Stimulated activated CD4-positive, alpha-beta T cell treated with anti-CD3 and anti-CD28 coated beads, Interleukin-12 subunit alpha, Interleukin-12 subunit beta, amount 100 ng/mL, for 24 hours (primary cell): ENCODE results near the gene KRT27.

Experiments
- DNase-seq, 2 experiments: peaks; one replicate each; pipeline ENCODE4 v3.0.0-alpha.2; 2020; ENCODE audit warnings: low read depth in 2 of 2

The KRT27 gene

DNA sequence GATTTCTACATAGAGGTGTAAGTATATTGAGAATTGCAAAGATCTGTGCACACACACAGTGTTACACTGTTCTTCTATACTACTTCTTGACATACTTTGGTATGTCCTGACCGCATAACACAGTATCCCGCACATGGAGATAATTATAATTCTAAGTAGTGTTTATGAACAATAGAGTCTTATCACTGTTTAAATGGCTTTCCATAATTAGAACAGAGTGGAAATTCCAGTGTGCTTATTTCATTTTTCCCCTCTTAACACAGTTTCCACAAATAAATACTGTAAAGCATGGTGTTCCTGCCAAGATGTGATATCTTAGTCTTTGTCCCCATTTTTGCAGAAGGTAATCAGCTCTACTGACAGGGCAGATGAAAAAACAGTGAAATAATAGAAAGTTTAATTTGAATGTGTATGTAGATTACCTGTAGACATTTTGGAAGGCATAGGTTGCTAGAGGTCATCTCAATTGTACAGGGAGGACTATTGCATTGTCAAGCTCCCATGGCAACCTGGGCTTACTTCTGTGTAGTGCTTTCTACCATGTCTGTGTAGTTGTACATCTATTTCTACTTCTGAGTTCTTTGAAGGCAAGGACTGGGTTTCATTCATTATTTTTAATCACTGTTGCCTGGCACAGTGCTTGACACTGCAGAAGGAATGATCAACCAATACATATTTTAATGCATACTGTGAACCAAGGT lies 27.5 kb upstream of the KRT27 start:
- no peak for DNase-seq

DNA sequence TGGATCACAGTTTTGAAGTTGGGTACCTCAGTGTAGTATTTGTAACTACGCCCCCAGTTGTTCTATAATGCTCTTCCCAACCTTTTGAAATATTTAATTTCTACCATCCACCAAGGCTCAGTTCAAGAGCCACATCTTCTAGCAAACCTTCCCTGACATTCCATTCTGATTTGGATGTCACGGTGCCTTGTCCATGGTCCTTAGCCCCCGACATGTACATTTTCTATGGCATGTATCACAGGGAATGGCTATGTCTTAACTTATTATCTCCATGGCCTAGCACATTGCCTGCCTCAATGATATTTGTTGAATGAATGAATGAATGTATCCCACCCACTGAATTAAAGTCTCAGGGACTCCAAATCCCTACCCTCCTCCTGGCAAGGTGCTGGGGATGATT lies 23.8 kb upstream of the KRT27 start:
- no peak for DNase-seq

DNA sequence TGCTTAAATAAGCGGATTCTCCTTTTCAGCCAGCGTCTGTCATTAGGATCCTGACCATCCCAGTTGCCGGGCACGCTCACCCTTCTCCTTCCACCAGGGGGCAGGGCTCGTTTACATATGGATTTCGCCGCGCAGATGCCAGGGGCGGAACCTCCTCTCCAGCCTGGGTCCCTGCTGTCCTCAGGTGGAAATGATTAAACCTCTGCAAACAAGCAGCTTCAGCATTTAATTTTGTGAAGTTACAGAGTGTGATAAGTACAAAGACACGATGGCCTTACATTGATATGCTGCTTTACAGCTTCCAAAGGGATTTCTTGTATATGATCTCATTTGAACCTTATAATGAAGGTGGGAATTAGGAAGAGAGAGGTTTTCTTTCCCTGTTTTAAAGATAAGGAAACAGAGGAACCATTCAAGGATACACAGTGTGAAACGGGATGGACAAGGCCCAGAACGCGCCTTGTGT lies 21.3 kb upstream of the KRT27 start:
- DNase-seq, result peak; percentile 64 to 79

DNA sequence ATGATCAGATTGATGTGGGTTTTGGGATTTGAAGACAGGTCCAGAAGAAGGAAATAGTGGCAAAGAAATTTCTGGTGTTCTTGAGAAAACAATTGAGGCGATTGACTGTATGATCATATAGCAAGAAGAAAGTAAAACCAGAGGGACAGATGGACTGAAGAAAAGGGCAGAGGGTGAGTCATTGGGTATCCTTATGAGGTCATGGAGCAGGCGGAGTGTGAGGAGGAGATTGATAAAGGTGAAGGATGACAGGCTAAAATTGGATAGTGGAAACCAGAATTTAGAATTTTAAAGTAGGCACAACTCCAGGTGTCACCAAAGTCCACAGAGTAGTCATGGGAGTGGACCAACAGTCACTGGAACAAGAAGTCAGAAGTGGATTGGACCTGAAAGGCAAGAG lies 18.8 kb upstream of the KRT27 start:
- no peak for DNase-seq

DNA sequence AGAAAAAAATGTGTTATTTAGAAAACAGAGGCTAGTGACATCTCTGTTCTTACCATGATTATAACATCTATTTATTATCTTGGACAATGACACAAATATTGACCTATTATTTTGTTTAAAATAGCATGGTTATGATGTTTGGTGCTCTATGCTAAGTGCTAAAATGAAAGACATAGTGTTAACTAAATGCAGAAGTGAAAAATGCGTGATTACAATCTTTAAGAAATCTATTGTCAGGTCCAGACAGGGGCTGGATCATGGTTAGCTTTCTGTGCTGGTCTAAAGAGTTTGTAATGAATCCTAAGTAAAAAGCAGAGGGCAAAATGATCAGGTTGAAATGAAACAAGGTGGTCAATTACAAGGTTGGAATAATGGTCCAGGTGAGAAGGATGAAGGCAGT lies 18.0 kb upstream of the KRT27 start:
- DNase-seq, result no peak

DNA sequence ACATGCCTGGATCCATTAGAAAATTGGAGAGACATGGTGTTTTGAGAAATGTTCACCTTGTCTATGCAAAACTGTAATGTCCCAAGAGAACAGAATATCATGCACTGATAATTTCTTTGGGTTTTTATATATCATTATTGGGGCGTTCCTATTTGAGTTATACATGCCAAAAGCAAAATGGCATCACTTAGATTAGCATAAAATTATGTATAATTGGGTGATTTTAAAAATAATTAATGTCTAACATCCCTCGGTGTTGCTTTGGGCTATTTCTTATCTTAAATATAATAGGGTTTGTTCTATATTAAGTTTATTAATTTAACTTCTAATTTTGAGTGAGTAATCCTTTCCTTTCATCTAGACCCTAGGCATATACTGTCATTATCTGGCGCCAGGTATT lies 17.5 kb upstream of the KRT27 start, which contains the start of gene KRT28:
Gene KRT28, minus strand, starts transcription at position 101 of the 400 bp plus-strand sequence. Its CDS starts 66 bp downstream, at position 35.
- DNase-seq, result no peak

DNA sequence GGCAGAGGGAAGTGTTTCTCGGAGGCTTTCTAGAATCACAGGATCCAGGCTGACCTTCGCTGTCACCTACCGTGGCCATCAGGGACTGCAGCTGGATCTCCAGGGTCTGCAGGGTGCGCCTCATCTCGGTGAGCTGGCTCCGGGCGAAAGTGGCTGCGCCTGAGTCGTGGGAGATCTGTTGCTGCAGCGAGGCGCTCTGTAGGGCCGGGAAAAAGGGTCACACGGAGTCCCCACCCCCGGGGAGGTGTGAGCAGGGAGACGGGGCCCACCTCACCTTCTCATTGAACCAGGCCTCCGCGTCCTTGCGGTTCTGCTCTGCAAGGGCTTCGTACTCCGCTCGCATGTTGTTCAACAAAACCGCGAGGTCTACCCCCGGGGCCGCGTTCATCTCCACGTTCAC lies 14.5 kb upstream of the KRT27 start:
- DNase-seq, result no peak

DNA sequence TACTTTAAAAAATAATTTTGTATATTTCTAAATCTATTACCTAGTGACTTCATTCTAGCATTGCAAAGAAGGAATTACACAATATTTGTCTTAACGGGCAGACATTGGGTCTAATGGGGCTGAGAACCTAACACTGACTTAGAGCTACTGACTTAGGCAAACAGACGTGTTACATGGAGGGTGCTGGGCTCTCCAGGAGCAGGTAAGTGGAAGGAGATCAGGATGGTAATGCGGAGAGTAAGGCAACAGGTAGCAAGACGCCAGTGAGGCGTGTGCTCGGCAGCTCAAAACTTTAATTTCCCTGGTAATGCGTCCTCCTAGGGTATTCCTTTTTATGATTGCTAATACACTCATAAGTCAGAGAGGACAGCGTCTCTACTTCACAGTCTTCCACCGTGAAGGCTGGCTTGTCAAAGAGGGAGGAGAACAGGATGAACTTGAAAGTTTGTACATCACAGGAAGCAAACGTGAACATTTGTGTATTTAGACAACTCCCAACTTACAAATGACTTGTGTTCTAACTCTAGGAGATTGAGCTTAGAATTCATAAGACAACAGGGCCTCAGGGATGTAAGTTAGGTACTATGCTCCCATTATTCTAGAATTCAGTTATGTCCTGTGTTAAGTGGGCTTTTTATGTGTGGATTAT lies 12.8 kb upstream of the KRT27 start:
- no peak for DNase-seq

DNA sequence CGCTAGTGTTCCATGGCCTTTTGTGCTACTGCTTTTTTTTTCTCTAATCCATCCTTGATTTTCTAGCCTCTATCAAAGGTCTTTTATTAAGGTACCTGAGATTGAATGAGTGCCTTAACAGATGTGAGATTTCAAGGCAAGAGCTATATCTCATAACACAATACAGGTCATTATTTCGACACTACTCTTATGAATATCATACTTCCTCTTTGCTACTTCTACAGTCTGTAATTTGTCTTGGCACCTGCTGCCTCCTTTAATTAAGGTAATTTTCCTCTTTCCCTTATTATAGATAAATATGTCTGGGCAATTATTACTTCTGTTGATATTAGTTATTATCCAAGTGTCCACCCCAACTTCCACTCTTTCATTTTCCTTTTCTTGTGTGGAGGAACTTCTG lies 12.1 kb upstream of the KRT27 start:
- DNase-seq, result no peak

DNA sequence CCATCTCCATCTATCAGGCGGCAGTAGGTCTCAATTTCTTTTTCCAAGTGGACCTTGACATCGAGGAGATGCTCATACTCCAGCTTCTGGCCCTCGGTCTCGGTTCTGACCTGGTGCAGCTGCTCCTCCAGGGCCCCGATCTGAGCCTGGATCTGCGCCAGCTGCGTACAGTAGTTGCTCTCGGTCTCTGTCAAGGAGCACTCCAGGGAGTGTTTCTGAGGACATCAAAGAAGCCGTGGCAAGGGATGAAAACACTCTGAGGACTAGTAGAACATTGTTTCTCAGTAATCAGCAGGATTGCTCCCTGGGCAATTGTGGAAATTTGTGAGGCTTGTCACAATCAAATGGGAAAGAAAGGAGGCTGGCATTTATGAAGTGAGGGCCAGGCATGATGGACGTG lies 11.5 kb upstream of the KRT27 start:
- no peak for DNase-seq

DNA sequence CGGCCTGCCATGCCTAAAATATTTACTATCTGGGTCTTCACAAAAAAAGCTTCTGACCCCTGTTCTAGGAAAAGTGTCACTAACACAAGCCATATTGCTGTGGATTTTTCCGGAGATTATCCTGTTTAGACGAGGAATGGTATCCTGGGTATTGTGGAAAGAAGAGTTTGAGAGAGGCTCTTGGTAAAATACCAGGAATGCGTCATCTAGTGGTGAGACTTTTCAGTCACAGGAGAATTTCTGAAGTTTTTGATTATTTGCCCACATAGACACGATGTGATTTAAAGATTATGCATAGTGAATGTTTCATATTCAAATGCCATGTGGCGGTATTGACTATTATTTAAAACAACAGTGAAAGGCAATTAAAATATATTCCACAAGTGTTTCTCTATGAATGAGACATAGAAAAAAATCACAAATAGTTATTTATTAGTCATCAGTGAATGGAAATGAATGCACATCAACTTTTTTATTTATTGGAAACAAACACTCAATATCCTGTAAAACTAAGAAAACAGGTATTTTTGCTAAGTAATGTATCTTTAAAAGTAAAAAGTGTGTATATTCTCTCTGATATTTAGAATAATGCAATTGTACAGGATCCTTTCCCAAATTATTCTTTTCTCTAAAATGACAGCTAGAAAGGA lies 9.6 kb upstream of the KRT27 start:
- no peak for DNase-seq

DNA sequence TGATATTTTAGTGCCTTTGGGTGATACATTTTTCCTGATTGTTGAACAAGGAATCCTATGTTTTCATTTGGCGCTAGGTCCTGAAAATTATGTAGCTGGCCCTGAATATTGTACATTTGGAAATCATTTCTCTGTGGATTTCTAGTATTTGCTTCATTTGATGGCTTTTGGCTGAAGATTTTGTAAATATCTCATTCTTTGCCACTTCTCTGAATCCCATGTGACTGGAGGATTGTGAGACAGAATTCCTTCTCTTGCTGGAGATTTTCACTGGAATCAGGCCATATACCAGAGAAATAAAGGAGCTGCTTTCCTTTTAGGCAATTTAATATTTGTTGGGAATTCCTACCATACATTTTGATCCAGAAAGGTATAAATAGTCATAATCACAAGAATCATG lies 8.8 kb upstream of the KRT27 start:
- no peak for DNase-seq

DNA sequence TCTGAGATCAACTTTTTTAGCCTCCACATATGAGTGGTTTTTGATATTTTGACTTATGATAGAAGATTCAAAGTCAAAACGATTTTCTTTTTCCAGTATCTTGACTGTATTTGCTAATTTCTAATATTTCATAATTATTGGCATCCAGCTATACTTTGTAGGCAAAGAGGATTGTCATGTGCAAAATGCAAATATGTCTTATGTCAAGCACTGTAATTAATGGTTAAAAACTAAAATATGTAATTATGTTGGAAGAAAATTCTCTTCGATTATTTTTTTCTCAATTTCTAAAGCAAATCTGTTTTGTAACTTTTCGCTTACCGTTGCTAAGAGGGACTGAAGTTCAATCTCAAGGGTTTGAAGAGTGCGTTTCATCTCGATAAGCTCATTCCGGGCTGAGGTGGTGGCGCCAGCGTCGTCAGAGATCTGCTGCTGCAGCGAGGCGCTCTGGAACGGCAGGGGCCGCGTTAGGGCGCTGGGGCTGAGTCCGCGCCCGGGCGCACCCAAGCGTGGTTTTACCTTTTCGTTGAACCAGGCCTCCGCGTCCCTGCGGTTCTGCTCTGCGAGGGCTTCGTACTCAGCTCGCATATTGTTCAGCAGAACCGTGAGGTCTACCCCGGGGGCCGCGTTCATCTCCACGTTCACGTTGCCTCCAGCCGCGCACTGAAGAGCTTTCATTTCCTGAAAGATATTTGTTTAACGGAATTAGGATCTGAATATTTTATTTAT lies 3.0 kb downstream of the KRT27 start:
- DNase-seq, result peak in 1 of 2 experiments; percentile 4

DNA sequence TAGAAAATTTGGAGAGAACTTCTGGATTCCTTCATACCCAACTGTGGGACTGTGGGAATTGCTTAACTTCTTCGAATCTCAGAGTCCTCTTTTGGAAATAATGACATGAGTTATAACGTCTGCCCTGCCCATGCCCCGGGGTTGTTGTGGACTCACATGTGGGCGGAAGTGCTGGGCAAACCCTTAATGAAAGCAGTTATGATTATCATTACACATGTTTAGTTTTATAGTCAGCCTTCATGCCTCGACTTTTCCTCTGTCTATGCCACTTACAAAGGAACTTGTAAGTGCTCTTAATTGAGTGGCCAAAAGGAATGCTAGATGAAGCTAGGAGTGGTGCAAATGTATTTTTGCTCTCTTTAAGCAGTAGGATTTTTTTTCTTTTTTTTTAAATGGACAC lies 3.9 kb downstream of the KRT27 start:
- DNase-seq, result no peak

DNA sequence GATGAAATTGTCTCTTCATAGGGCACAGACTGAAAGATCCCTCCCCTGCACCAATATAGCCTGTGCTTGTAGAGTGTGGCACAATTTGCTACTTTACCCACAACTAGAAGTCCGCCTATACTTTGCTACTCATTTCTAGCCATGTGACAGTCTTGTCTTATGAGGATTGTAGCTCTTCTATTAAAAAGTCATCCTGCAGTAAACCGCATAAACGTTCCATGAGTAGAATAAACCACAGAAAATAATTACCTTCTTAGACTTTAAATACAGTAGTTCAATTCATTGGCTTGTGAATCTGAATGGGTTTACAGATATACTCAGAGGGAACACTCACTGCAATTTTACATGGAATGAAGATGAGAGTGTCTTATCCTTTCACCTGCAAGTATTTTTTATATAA lies 4.4 kb downstream of the KRT27 start:
- DNase-seq, result no peak

DNA sequence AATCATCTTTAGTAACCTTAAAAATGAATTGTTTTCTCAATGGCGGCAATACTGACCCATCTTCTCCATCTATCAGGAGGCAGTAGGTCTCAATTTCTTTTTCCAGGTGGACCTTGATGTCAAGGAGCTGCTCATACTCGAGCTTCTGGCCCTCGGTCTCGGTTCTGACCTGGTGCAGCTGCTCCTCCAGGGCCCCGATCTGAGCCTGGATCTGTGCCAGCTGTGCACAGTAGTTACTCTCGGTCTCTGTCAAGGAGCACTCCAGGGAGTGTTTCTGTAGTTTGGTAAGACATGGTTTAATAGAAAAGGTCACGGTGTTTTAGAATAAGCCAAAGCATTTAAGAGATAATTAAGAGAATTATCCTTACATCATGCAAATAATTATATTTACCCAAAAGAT lies 4.9 kb downstream of the KRT27 start:
- DNase-seq, result no peak

DNA sequence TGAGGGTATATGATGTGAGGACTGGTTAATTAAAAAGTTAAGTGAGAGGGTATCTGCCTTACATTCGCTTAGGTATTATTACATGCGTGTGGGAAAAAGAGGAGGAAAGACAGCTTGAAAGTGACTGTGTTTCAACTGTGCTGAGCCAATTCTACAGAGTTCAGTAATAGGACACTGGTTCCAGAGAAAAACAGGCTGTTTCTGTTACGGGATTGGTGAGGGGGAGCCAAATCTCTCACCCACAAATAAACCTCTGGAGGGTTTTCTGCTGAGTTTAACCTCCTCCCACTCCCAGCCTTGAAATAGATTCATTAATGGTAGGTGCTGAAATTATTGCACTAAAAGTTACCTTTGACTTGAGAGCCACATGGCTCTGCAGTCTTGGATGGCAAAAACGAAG lies 6.4 kb downstream of the KRT27 start:
- no peak for DNase-seq

DNA sequence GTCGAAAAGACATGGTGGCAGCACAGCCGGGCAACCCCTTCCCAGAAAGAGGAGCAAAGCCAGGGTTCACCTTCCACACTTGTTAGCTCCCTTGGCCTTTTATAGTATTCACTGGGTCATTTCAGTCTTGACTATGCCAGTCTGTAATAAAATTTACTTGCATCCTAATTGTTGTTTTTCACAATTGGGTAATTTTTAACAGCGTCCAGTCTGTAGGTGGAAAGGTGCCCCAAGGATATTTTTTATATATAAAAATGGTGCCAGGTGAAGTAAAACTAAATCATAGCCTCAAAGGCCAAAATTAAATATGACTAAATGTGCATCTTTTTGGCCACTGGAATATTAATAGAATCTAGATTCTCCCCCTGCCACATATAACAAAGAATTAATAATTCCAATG lies 10.2 kb downstream of the KRT27 start, which contains the start of gene KRT26:
Gene KRT26, minus strand, starts transcription at position 101 of the 400 bp plus-strand sequence. Its CDS starts 88 bp downstream, at position 13.
- no peak for DNase-seq

DNA sequence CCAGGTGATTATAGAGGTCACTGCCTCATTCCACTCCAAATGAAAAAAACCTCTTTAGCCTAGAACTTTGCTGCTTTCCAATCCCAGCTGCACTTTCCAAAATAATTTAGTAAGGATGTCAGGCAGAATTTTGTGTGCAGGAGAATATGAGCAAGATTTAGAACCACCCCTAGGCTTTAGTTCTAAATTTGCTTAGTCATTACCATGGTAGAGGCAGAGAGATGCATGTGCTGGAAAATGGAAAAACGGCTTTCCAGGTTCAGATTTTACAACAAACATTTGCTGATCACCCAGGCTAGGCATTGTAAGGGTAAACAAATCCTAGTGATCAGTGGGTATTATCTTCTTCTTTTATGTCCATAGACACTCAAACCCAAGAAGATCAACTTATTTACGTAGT lies 16.7 kb downstream of the KRT27 start:
- no peak for DNase-seq

DNA sequence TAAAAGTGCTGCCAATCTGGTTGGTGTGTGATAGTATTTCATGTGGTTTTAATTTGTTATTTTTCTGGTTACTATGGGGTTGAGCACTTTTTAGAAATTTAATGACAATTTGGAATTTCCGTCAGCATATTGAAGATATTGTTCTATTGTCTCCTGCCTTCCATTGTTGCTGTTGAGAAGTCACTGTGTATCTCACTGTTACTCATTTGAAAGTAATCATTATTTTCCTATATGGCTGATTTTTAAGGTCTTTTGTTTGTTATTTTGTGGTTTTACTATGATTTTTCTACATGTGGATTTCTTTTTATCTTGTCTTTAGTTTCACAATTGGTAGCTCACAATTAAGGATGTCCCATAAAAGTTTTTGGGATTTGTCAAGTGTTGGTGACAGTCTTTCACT lies 18.6 kb downstream of the KRT27 start:
- DNase-seq, result no peak

DNA sequence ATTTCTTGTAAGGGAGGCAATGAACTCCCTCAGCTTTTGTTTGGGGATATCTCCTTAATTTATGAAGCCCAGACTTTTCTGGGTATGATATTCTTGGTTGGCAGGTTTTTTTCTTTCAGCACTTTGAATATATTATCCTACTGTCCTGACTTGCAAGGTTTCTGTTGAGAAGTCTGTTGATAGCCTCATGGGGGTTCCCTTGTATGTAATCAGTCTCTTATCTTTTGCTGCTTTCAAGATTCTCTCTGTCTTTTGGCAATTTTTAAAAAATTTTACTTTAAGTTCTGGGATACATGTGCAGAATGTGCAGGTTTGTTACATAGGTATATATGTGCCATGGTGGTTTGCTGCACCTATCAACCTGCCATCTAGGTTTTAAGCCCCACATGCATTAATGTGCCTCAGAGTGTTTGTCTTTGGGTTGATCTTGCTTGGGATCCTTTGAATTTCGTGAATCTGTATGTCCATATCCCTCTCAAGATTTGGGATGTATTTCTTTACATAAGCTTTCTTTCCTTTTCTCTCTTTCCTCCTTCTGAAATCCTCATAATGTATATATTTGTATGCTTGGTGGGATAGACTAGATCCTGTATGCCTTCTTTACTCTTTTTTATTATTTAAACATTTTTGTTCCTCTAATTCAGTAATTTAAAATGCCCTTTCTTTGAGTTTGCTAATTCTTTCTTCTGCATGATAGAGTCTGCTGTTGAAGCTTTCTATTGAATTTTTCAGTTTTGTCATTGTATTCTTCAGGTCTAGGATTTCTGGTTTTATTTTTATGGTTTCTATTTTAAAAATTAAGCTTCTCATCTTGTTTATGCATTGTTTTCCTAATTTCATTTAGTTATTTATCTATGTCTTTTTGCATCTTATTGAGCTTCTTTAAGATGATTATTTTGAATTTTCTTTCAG lies 22.0 kb downstream of the KRT27 start:
- DNase-seq, result no peak
